Activated CD4-positive, alpha-beta T cell treated with anti-CD3 and anti-CD28 coated beads, Interleukin-2, amount 50 U/mL, for 48 hours (primary cell): ENCODE results near the gene SEMA6D.

Source experiments
- DNase-seq, 2 experiments: peaks; one replicate each; pipeline ENCODE4 v3.0.0-alpha.2; 2020

Gene SEMA6D, protein sequence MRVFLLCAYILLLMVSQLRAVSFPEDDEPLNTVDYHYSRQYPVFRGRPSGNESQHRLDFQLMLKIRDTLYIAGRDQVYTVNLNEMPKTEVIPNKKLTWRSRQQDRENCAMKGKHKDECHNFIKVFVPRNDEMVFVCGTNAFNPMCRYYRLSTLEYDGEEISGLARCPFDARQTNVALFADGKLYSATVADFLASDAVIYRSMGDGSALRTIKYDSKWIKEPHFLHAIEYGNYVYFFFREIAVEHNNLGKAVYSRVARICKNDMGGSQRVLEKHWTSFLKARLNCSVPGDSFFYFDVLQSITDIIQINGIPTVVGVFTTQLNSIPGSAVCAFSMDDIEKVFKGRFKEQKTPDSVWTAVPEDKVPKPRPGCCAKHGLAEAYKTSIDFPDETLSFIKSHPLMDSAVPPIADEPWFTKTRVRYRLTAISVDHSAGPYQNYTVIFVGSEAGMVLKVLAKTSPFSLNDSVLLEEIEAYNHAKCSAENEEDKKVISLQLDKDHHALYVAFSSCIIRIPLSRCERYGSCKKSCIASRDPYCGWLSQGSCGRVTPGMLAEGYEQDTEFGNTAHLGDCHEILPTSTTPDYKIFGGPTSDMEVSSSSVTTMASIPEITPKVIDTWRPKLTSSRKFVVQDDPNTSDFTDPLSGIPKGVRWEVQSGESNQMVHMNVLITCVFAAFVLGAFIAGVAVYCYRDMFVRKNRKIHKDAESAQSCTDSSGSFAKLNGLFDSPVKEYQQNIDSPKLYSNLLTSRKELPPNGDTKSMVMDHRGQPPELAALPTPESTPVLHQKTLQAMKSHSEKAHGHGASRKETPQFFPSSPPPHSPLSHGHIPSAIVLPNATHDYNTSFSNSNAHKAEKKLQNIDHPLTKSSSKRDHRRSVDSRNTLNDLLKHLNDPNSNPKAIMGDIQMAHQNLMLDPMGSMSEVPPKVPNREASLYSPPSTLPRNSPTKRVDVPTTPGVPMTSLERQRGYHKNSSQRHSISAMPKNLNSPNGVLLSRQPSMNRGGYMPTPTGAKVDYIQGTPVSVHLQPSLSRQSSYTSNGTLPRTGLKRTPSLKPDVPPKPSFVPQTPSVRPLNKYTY

DNA sequence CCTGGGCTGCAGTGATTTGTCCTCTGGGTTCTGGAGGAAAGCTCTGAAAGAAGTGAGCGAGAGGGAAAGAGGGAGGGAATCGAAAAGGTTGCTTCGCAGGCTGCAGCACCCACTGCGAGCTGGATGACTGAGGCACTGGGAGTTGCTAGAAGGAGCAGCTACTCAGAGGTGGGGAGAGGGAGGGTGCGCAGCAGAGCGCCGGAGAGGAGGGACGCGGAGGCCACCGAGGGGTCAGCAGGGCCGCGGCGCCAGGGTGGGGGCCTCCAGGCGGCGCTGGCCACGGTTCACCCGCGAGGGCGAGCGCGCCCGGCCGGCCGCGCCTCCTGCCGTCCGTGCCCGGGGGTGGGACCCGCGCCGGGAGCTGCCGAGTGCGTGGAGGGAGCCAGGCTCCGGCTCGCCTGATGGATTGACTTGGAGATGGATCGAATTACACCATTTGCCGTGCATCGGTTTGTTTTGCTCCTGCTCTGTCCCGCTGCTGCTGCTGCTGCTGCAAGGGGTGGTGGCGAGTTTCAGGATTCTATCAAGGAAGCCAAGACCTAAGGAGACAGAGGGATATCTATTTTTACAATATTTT is at the start of gene SEMA6D:
SEMA6D (plus strand) TSS at position 470 of the 577 bp plus-strand sequence. CDS start 42,294 bp downstream, outside the sequence.
- no peak for DNase-seq

DNA sequence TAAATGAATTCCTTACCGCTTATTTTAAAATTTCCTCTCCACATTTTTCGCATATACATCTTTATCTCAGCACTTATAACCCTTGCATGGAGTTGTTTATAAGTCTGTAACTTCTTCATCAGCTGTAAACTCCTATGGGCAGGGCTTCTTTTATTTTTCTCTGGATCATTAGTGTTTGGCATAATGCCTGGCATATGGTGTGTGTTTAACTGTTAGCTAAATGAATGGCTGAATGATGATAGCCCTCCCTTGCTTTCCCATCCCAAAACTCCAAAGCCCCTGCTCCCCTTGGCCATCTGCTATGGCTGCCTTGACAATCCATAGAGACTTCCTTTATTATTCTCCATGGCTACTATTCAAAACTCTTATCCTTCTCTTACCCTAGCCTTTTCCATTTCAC is 48.1 kb upstream of the SEMA6D start:
- DNase-seq = no peak

DNA sequence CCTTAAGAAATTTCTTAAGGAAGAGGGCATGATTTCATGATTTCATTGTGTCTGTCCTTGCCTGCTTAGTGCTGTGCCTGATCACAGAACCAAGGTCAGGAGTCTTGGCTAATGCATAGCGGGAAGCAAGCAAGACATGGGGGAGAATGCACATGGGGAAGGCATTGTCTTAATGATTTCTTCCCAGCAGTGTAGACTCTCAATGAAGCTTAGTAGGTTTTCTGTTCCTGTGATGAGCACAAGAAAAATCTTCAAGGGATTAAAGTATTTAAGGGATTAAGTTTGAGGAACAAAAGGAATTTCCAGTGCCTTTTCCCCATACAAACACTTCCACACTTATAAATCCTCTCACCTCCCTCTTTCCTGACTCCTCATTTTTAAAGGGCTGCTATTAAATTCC is 46.9 kb upstream of the SEMA6D start:
- DNase-seq = no peak

DNA sequence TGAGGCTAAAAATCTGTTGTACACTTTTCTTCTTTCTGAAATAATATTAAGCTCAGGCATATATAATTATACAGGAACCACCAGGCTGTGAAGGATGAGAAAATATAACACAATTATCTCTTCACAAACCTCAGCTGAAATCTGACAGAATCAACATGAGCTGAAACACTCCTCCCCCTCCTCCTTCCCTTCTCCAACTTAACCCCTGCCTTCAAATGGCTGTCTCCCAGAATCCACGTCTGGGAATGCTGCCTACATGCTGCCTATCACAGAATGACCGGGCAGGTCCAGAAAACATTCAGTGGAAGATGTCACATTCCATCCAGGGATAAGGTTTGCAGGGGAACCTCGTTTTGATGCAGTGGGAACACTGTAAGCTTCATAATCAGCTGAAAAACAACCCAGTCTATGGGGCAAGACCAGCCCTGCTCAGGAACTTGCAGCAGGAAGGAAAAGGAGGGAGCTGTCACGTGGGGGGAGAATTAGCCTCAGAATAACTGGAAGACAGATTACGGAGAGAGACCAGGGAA is 44.0 kb upstream of the SEMA6D start:
- DNase-seq = no peak

DNA sequence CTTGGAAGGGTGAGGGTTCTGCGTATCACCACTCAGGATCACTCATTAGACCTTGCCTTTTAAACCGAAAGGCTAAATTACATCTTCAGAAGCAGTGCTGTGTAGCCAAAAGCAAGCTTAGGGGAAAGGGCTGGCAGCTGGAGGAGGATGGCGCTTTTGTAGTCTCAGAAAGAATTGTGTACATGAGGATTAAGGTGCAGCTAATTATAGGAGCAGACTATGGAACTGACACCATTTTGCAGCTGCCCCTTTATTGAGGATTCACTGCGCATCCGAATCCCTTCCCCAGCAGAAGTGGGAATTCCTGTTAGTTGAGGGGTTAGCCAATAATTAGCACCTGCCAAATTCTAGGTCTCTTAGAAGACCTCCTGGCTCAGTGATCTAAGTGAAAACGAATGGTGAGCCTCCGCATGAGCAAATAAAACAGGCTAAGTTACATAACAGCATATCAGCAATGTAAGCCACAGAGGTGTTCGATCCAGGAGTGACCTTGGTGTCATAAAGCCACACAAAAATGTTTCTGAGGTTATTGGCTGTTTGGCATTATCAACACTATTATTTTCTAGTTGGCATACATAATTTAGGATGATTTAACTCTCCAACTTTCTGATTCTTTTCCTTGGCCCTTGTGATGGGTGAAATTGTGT is 42.6 kb upstream of the SEMA6D start:
- DNase-seq = no peak

DNA sequence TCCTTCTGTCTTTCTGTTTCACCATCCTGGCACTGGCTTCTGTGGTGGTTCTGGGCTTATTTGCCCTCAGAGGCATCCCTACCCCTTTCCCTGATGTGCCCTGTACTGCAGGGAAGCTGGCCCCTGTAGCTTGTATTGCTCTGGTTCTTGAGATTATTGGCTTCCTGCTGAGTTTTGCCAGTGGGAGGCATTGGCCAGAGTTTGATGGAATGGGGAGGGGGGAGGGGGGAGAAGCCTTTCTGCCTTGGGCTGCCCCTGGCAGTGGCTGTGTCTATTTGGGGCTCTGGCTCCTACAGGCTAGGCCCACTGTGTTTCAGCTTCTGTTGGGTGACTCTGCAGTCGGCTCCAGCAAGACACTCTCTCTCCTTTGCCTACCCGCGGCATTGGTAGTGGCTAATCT is 41.6 kb upstream of the SEMA6D start:
- DNase-seq = no peak

DNA sequence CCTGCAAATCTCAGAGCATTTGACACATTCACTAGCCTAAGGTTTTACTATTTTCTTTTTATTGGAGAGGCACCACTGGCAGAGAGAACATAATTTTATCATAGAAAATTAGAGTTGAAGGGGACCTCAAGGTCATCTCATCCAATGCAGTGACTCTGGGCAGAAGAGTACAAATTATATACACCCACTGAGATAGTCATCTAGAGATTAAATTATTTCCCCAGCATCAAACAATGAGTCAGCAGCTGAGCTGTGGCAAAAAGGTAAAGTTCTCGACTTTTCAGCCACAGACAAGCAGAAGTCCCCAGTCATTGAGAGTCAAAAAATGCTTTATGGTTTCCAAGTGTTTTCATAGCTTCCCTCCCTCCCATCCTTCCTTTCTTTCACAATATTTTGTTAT is 39.3 kb upstream of the SEMA6D start:
- no peak for DNase-seq

DNA sequence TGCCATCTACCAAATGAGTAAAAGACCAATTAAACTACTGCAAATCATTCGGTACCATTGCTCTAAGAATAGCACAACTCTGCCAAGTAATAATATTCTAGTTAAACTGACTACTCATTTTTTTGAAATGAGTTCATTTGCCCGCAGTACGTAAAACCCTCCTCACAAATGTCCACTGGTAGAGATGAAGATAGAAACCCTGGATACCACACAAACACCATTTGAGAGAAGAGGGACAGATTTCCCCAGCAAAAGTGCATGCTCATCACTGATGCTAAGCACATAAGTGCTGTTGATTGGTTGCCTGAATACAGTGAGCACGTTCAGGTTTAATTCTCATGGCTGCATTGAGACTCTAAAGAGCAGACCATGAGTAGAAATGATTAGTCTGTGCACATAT is 34.6 kb upstream of the SEMA6D start:
- DNase-seq = no peak

DNA sequence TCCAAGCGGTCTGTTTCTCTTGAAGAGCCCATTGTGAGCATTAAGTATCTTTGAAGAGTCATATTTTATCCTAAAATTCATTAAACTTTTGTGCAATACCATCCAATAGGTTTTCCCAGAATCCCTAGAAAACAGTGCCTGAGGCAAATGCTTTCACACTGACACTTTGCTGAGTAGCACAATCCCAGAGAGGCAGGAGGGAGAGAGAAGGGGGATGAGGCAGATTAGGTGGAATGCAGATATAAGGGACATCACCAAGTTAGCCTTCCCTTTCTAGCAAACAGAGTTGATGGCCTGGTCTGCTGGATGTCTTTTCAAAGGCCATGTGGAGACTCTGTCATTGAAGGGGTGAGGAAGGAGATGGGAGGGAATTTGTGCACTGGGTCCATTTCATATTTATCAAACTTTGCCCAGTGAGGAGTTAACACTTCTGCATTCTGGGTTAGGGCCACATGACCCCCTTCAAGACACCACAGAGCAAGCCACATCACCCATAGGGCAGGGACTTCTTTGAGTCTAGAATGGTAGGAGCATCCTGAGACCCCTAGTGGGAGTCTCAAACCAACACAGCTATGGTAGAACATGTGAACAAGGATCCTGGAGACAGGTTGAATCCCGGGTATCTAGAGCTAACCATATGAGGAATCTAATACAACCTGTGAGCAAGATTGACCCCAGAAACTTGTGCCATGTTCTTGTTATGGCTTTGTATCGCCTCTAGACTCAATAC is 32.0 kb upstream of the SEMA6D start:
- no peak for DNase-seq

DNA sequence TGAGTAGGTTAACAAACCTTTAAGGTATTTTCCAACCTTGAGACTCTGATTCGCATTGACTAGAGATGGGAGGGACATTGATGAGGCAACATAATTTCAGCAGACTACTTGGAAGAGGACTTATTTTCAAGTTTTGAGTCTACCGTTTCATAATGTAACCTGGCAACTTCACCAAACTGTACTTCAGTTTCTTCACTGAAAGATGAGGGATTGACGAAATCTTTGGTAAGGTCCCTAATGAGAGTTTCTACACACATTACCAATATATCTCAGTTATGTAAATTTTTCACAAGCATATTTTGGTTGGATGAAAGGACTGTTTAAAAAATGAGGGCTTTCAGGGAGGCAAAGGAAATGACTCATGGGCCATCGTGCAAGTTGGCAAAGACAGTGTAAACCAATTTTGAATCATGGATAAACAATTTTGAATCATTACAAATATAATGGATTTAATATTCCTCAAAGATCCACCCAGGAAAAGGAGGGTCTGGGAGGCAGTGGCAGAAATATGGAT is 28.7 kb upstream of the SEMA6D start:
- DNase-seq = no peak

DNA sequence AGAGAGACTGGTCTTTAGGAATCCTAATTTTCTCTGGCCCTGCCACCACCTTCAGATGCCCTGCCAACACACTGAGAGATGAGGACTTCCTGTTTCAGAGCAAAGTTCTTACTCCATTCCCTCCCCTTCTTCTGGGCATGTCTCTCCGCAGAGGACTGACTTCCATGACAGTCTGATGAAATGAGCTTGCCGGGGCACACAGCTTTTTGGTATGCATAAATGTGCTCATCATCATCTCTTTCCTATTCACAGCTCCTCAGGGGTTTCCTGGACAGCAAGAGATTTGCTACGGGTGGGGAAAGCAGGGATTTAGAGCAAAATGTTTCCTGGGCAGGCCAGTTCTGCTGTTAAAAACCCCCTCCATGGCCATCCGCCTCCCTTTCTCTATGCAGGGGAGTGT is 27.6 kb upstream of the SEMA6D start:
- no peak for DNase-seq

DNA sequence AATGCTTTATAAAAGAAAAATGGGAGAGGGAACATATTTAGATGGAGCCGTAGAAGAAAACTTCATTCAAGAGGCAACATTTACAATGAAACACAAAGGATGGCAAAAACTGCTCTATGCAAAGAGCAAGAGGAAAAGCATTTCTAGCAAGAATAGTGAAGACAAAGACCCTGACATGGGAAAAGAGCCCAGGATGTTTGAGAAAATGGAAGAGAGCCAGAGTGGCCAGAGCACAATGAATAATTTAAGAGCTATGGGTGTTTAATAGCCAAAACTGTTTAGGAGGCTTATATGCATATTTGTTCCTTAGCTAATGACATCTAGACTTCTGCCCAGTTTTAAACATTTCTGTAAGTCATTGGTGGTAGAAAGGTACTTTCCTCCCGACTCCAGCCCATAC is 25.4 kb upstream of the SEMA6D start:
- DNase-seq = no peak

DNA sequence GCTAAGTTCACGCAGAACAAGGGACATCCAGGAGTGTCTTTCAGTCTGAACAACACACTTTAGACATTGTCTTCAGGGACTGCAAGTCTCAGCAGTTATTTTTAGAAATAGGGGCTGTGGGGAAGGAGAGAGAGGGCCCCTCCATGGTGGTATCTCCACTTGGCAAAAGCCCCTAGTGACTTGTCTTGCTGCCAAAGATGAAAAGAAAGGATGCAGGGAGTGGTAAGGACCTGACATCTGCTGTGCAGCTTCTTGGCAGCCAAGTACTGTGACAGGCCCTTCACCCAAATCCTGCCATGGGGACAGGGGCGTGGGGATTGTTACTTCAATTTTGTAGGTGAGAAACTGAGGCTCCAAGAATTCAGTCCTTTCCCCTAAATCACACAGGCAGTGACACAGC is 21.0 kb upstream of the SEMA6D start:
- no peak for DNase-seq

DNA sequence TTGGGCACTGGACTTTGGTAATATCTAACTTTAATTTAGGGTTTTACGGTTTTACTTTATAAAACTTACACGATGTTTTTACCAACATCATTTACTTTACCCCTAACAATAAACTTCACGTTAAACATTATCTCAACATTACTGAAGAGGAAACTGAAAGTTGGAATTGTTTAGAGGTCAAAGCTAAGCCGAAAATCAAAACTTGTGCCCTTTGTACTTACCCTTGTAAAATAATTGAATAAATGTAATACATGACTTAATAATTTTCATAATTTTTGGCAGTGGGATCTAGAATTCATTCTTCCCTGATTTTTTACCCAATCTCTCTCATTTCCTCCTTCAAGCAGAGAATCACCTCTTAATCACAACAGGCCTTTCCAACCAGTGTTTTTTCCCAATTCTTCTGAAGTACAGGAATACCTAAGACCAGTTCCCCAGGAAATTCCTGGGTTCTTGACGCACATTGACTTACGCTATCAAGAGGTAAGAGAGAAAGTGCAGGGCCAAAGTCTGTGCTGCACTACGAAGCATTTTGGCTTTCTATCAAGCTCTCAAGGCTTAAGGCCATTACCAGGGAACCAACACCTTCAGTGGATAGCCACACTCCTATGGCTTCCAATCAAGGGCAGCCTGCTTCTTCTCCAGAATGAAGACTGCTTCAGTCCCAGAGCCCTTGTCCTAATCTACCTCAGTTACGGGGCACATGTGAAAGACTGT is 11.9 kb upstream of the SEMA6D start:
- no peak for DNase-seq

DNA sequence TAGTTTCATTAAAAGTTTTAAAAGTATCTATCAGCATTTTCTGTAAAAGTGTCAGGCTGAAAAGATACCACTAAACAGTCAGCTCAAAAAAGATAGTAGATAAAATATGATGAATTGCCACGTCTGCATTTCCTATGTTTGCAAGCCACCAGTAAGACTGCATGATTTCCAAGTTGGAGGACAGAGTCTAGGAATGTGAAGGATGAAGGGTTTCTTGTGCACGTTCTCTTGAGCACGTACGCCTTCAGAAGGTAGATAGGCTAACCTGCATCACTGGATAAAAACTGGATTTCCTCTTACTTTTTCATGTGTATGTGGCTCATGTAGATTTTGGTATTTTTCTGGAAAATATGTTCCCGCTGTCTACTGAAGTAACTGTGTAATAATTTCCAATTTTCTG is 9.9 kb upstream of the SEMA6D start:
- DNase-seq = no peak

DNA sequence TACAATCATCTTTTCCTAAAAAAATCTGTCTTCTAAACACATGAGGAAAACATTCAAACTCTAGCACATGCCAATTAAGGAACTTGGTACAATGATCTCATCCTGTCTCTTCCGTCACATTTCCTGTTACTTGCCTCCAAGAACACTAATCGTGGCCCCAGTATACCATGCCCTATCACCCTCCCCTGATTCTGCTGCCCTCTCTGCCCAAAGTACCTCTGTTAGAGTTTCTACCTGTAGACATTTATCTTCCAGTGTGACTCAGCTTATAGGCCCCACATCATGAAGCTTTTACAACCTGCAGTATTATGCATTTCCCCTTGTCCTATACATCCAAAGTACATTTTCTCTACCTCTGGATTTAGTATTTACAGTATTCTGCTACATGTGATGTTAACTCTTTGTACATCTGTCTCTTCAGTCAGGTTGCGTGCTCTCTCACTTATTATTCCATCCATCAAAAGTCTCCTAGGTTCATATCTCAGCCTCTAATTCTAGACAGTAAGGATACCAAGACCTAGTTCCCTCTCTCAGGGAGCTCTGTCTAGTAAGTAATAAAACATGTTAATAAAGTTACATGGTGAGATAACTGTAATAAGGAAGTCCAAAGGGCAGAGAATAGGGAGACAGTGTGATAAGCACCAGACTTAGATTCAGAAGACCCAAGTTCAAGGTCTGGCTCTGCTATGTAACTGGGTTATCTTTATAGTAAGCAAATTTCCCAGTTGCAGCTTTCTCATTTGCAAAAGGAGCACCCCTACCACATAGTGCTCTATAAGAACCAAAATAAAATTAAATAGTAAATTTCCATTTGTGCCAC is 8.9 kb upstream of the SEMA6D start:
- DNase-seq = no peak

DNA sequence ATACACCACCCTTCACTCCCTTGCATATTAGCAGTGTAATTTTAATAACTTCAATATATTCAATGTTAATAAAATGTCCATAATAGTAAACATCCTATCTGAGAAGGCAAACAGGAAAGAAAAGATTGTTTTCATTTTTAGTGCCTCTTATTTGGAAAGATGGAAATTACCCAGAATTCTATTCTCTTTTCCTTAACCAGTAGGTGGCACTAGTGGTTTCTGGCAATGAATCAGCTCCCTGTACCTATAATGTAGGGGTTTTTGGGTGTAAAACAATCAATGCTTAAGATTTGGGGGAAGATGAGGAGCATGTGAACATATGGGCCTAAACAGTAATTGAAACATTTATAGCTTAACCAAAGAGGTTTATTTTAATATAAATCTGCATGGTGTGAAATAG is 5.7 kb upstream of the SEMA6D start:
- no peak for DNase-seq

DNA sequence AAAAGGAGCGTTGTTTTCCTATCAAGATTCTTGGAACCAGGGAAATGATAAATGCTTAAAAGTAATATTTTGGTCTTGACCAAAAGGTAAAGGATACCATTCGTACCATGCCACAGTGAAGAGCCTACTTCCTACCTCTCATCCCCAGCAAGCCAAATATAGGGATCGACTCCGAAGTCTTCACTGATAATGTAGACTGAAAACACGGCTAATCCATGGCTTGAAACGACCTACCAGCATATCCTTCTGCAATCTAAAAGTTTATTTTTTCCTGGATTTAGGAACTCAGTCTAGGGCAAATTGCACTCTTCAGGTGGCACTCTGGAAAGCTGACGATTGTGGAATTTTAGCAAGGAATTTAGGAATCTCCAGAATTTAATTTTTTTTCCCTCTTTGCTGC is 1.9 kb upstream of the SEMA6D start:
- DNase-seq = no peak

DNA sequence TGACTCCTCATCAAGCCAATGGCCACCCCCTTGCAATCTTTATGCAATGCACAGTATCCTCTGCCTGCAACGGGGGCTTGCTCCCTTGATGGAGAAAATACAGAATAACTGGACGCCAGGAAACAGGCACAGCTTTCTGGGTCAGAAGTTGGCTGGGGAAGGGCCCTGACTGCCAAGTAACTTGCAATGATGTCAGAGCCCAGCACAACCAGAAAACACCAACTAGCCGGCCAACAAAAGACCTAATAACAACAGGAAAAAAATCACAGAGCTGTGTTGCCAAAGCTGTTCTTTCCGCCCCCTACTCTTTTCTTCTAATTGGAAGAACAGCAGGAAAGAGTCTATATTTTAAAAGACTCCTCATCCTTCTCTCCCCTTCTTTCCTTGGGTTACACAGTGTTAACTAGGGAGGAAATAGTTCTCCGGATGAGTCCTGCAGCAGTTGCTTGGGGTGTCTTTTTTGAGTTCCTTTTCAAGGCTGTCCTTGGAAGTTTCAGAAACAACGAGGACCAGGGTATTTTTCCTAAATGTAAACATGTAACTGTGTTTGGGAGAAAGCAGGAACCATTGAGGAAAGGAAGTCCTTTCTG is 1.4 kb upstream of the SEMA6D start:
- DNase-seq = no peak

DNA sequence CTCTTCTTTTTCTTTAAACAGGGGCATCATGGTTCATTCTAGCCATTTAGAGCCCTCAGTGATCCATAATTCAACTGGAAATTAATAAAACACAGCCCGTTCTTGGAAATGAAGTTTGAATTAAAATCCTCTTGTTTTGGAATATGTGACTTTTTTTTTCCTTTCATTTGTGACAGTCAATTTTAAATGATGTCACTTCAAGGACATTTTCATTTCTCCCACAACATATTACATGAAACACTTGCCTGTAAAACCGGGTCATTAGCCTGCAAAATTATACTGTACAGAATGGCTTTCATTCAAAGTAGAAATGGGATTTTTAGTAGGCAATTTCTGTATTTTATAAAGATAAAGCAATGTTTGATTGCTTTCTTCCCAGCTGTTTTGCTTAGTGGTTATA is 789 bp upstream of the SEMA6D start:
- no peak for DNase-seq
